Measurements from ENCODE around the gene CYB561. TPM values are rescaled to one million over a fixed set of nuclear protein-coding genes. Genes with fewer than 3 reads are reported as not detected.
"Not testable (repeated sequence)": the region's sequence is repeated elsewhere in the genome, so short reads cannot be mapped to it uniquely, and the experiment has no call there.

Gene CYB561
- total and polyA plus RNA-seq, 7 donors = 1.5 to 4.2 (median 2.9) TPM

DNA sequence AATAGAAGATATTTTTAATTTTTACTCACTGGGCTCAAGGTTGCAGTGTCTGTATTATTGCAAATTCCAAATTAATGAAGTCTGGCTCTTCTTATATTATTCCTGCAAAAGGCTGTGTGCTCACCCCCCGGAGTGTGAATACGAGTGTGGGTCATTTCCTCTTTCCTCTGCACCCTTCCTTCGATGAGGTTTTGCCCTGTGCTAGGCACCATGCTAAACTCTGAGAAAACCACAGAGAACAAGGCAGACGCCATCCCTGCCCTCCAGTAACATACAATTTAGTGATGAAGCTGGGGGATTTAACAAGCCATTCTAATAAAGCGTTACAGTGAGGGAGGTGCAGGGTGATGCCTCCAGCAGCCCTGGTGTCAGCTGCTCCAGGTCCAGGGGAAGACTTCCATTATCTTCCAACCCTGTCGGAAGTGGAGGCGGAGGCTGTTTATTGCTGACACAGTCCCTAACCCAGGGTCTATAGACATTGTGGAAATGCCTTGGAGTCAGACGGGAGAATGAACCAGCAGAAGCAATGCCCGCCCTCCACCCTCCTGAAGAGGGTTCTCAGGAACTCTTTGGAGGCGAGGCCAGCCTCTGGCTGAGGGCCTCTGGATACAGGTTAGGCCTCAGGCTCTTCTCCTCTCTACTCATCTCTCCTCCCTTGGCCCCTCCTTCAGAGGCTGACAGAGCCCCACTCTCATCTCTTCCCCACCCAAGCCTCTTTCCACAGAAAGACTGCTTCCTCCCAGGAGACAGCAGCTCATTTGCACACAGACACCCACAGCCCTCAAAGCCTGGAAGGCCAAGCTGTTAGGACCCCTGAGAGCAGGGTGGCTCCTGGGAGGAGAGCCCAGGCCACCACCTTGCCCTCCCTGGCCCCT is 28.7 kb upstream of the CYB561 start:
- H3K4me1 ChIP-seq = peaks cover 11% of the 10 kb centered on the region
- no peak overlapping the region for H3K4me3 ChIP-seq
- no peak for ATAC-seq

DNA sequence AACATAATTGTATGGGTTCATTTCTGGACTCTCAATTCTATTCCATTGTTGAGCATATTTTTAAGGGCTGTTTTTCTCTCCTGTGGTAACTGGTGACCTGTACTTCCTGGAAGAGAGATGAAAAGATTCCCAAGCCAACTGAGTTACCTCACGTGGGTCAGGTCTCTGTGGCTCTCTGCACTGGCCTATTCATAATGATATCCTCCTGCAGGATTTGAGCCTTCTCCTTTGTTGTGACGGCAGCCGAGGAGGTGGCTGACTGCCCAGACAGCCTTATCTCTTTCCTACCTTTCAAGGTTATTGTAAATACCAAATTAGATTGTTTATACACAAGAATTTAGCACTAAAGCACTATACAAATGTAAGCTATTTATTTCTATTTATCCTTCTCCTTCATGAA is 28.1 kb upstream of the CYB561 start:
- Histone ChIP-seq H3K36me3 (ENCODE audit: insufficient read depth in 1 of 2, low read depth in 1 of 2) (no peaks in the 10 kb centered on the region), H3K9me3 (no peaks in the 10 kb centered on the region), H3K4me1 (peaks cover 11% of the 10 kb centered on the region), H3K4me3 (no peak overlapping the region), H3K27ac (no peak overlapping the region), H3K27me3 (ENCODE audit: insufficient read depth in 3 of 3, low read length in 2 of 3) (peaks cover 0 to 41% (median 13%) of the 10 kb centered on the region in 3 donors)
- peak in 1 of 4 donors; percentile 24 for ATAC-seq
- WGBS, 3 donors = 20 to 26% (median 22%) methylated on average over 3 of the region's 3 CpGs
- DNase-seq = no peak
- intact Hi-C loops (cut with DNase I) = no loop called here
- TF ChIP-seq, protein P1, sequence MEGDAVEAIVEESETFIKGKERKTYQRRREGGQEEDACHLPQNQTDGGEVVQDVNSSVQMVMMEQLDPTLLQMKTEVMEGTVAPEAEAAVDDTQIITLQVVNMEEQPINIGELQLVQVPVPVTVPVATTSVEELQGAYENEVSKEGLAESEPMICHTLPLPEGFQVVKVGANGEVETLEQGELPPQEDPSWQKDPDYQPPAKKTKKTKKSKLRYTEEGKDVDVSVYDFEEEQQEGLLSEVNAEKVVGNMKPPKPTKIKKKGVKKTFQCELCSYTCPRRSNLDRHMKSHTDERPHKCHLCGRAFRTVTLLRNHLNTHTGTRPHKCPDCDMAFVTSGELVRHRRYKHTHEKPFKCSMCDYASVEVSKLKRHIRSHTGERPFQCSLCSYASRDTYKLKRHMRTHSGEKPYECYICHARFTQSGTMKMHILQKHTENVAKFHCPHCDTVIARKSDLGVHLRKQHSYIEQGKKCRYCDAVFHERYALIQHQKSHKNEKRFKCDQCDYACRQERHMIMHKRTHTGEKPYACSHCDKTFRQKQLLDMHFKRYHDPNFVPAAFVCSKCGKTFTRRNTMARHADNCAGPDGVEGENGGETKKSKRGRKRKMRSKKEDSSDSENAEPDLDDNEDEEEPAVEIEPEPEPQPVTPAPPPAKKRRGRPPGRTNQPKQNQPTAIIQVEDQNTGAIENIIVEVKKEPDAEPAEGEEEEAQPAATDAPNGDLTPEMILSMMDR (IDR thresholded peaks at IDR 0.05) = no peak

More for the DNA sequence above, 28.7 kb upstream of the CYB561 start:
- TF ChIP-seq, protein P1 (IDR thresholded peaks at IDR 0.05) = no peak
- DNase-seq = no peak
- intact Hi-C loops (cut with DNase I) = loop anchor here in 1 of 2 donors (5.0 kb wide), 1 partner anchor 48 kb away; no protein-coding TSS in a partner anchor
- peaks cover 0 to 41% (median 13%) of the 10 kb centered on the region in 3 donors for H3K27me3 ChIP-seq (ENCODE audit: insufficient read depth in 3 of 3, low read length in 2 of 3)
- WGBS, 3 donors = 63 to 73% (median 66%) methylated on average over 10 of the region's 10 CpGs
- no peaks in the 10 kb centered on the region for H3K36me3 ChIP-seq (ENCODE audit: insufficient read depth in 1 of 2, low read depth in 1 of 2)
- peak overlapping the region; percentile 21 for H3K27ac ChIP-seq
- H3K9me3 ChIP-seq = no peaks in the 10 kb centered on the region

DNA sequence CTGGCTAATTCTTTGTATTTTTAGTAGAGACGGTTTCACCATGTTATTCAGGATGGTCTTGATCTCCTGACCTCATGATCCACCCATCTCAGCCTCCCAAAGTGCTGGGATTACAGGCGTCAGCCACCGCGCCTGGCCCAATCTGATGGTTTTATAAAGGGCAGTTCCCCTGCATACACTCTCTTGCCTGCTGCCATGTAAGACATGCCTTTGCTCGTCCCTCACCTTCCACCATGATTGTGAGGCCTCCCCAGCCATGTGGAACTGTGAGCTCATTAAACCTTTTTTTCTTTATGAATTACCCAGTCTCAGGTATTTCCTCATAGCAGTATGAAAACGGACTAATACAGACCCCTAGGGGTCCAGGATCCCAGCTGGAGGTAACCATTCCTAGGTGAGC is 22.0 kb upstream of the CYB561 start:
- 84 to 86% (median 85%) methylated on average over 6 of the region's 6 CpGs for WGBS, 3 donors
- H3K27me3 ChIP-seq (ENCODE audit: insufficient read depth in 3 of 3, low read length in 2 of 3); intact Hi-C loops (cut with DNase I): not testable (repeated sequence)

GRCh38 chr17:63464691-63465236 is 18.7 kb upstream of the CYB561 start:
- no peaks in the 10 kb centered on the region for H3K9me3 ChIP-seq
- no peak for DNase-seq
- TF ChIP-seq, protein P1 (IDR thresholded peaks at IDR 0.05) = no peak
- H3K36me3 ChIP-seq (ENCODE audit: insufficient read depth in 1 of 2, low read depth in 1 of 2) = no peaks in the 10 kb centered on the region
- no peak overlapping the region for H3K27ac ChIP-seq
- WGBS, 3 donors = 83 to 89% (median 87%) methylated on average over 4 of the region's 4 CpGs
- intact Hi-C loops (cut with DNase I) = no loop called here
- ATAC-seq = no peak
- peaks cover 0 to 4% (median 2%) of the 10 kb centered on the region in 3 donors for H3K27me3 ChIP-seq (ENCODE audit: insufficient read depth in 3 of 3, low read length in 2 of 3)
- no peak overlapping the region for H3K4me3 ChIP-seq
- no peaks in the 10 kb centered on the region for H3K4me1 ChIP-seq

More for the DNA sequence above, 22.0 kb upstream of the CYB561 start:
- H3K27ac ChIP-seq; H3K36me3 ChIP-seq (ENCODE audit: insufficient read depth in 1 of 2, low read depth in 1 of 2); DNase-seq; H3K4me3 ChIP-seq; H3K4me1 ChIP-seq; ATAC-seq; H3K9me3 ChIP-seq: not testable (repeated sequence)

DNA sequence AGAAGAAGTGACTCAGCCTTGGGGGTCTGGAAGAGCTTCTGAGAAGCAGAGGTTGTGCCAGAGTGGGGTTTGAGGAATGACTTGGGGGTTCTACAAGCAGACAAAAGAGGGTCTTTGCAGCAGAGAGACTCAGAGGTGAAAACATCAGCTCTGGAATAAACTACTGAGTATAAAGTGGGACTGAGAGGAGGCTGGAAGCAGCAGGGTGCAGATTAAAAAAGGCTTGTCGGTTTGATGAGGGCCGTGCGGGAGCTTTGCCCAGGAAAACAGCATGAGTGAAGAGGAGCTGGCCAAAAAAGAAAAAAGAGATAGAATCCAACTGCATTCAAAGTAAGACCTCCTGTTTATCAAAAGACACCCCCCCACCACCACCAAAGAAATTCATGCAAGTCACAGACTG is 17.7 kb upstream of the CYB561 start:
- Histone ChIP-seq H3K27ac (no peak overlapping the region), H3K36me3 (ENCODE audit: insufficient read depth in 1 of 2, low read depth in 1 of 2) (no peaks in the 10 kb centered on the region), H3K4me1 (no peaks in the 10 kb centered on the region), H3K27me3 (ENCODE audit: insufficient read depth in 3 of 3, low read length in 2 of 3) (peaks cover 0 to 4% (median 2%) of the 10 kb centered on the region in 3 donors), H3K9me3 (no peaks in the 10 kb centered on the region), H3K4me3 (no peak overlapping the region)
- 20 to 26% (median 25%) methylated on average over 3 of the region's 3 CpGs for WGBS, 3 donors
- ATAC-seq = no peak
- no peak for DNase-seq
- TF ChIP-seq, protein P1 (IDR thresholded peaks at IDR 0.05) = no peak
- intact Hi-C loops (cut with DNase I) = no loop called here

All from psoas muscle (tissue), 8 donors.